ENCODE results near the gene FOXO6. TPM values are rescaled to one million over a fixed set of nuclear protein-coding genes. Genes with fewer than 3 reads are reported as not detected.

Gene FOXO6
- total and polyA plus RNA-seq, 7 donors: 0.42 to 8.6 (median 0.88) TPM

- no peak for TF ChIP-seq CTCF (IDR thresholded peaks at IDR 0.05)
- WGBS, 3 donors: 77 to 80% (median 77%) methylated on average over 16 of the region's 16 CpGs
- DNase-seq: no peak
- intact Hi-C loops (cut with DNase I): no loop called here
- Histone ChIP-seq H3K27ac (no peak overlapping the region), H3K4me1 (peaks cover 19% of the 10 kb centered on the region), H3K9me3 (no peaks in the 10 kb centered on the region), H3K4me3 (no peak overlapping the region), H3K36me3 (ENCODE audit: insufficient read depth in 1 of 2, low read depth in 1 of 2) (no peaks in the 10 kb centered on the region), H3K27me3 (ENCODE audit: insufficient read depth in 3 of 3, low read length in 2 of 3) (no peaks in the 10 kb centered on the region)
- no peak for ATAC-seq
These were observed 67.8 kb downstream of the FOXO6 start for GRCh38 chr1:41428738-41429640.

GRCh38 chr1:41429641-41430035 lies 68.4 kb downstream of the FOXO6 start:
- Histone ChIP-seq H3K4me1 (peaks cover 19% of the 10 kb centered on the region), H3K27ac (no peak overlapping the region), H3K9me3 (no peaks in the 10 kb centered on the region), H3K4me3 (no peak overlapping the region), H3K27me3 (ENCODE audit: insufficient read depth in 3 of 3, low read length in 2 of 3) (no peaks in the 10 kb centered on the region), H3K36me3 (ENCODE audit: insufficient read depth in 1 of 2, low read depth in 1 of 2) (no peaks in the 10 kb centered on the region)
- intact Hi-C loops (cut with DNase I): loop anchor here (5.0 kb wide), 3 partner anchors 107 to 162 kb away; no protein-coding TSS in a partner anchor
- DNase-seq (no peak), ATAC-seq (no peak)
- TF ChIP-seq CTCF (IDR thresholded peaks at IDR 0.05): no peak
- WGBS, 3 donors: 72 to 82% (median 73%) methylated on average over 5 of the region's 5 CpGs

GRCh38 chr1:41430069-41430468 lies 68.8 kb downstream of the FOXO6 start:
- Histone ChIP-seq H3K4me1 (peaks cover 19% of the 10 kb centered on the region), H3K4me3 (no peak overlapping the region), H3K36me3 (ENCODE audit: insufficient read depth in 1 of 2, low read depth in 1 of 2) (no peaks in the 10 kb centered on the region), H3K9me3 (no peaks in the 10 kb centered on the region), H3K27ac (no peak overlapping the region), H3K27me3 (ENCODE audit: insufficient read depth in 3 of 3, low read length in 2 of 3) (no peaks in the 10 kb centered on the region)
- intact Hi-C loops (cut with DNase I): loop anchor here (5.0 kb wide), 3 partner anchors 108 to 163 kb away; no protein-coding TSS in a partner anchor
- DNase-seq: no peak
- no peak for ATAC-seq
- TF ChIP-seq CTCF (IDR thresholded peaks at IDR 0.05): no peak
- 78 to 86% (median 81%) methylated on average over 4 of the region's 4 CpGs for WGBS, 3 donors

- Histone ChIP-seq H3K36me3 (ENCODE audit: insufficient read depth in 1 of 2, low read depth in 1 of 2) (no peaks in the 10 kb centered on the region), H3K9me3 (no peaks in the 10 kb centered on the region), H3K27ac (no peak overlapping the region), H3K27me3 (ENCODE audit: insufficient read depth in 3 of 3, low read length in 2 of 3) (no peaks in the 10 kb centered on the region), H3K4me1 (peaks cover 19% of the 10 kb centered on the region), H3K4me3 (no peak overlapping the region)
- ATAC-seq (no peak), DNase-seq (no peak)
- intact Hi-C loops (cut with DNase I): loop anchor here (5.0 kb wide), 3 partner anchors 108 to 163 kb away; no protein-coding TSS in a partner anchor
- no peak for TF ChIP-seq CTCF (IDR thresholded peaks at IDR 0.05)
- WGBS, 3 donors: 52 to 69% (median 66%) methylated on average over 4 of the region's 4 CpGs
These were observed 69.3 kb downstream of the FOXO6 start for GRCh38 chr1:41430582-41430981.
